SK-N-SH (cell line): ENCODE data around the gene THOC6. TPM values are rescaled to one million over a fixed set of nuclear protein-coding genes. Genes with fewer than 3 reads are reported as not detected.

Experiments used
- CTCF ChIA-PET: fragments of 300-600, 350-600 bp; formaldehyde crosslinking; extraction: SDS; loops from one replicate; lab custom pipeline; 2021; lab: Yijun Ruan, JAX
- POLR2A ChIA-PET: fragments of 350-600 bp; sonication (Branson Sonifier 250); formaldehyde crosslinking; extraction: SDS; loops from one replicate; lab custom pipeline; 2020; ENCODE audit warnings: antibody characterized with exemption, inconsistent platforms; lab: Yijun Ruan, JAX
- DNase-seq: peaks from one replicate; pipeline ENCODE4 v3.0.0; 2012
- H2AFZ ChIP-seq: fragments of 200-600 bp; sonication (generic); 2 replicates; pipeline ENCODE4 v1.8.1; 2016; ENCODE audit warnings: antibody characterized with exemption, mild to moderate bottlenecking, low read depth
- H3F3A ChIP-seq: fragments of 200-600 bp; sonication (generic); replicated peaks from 2 replicates; pipeline ENCODE3; 2016; ENCODE audit warnings: antibody characterized with exemption, mild to moderate bottlenecking; ENCODE audit not compliant: insufficient read depth
- H3K27ac ChIP-seq, 2 experiments: fragments of 200-500 bp in 1 of 2; fragments of 200-600 bp in 1 of 2; sonication (Bioruptor generic) in 1 of 2; sonication (generic), shearing (Covaris generic) in 1 of 2; 2 replicates each; pipeline versions ENCODE4 v1.5.1 to v1.6.1; 2014 to 2016; ENCODE audit warnings: low read depth in 2 of 2, inconsistent platforms in 1 of 2, low read length in 1 of 2, mild to moderate bottlenecking in 1 of 2, mixed read lengths in 1 of 2
- H3K27me3 ChIP-seq: fragments of 200-600 bp; sonication (generic), shearing (Covaris generic); 2 replicates; pipeline ENCODE4 v1.6.1; 2016; ENCODE audit warnings: mixed run types; ENCODE audit not compliant: insufficient read depth
- H3K36me3 ChIP-seq, 2 experiments: fragments of 200-500 bp in 1 of 2; fragments of 200-600 bp in 1 of 2; sonication (Bioruptor generic) in 1 of 2; sonication (generic) in 1 of 2; replicated peaks in 1 of 2; 2 replicates each; pipeline versions ENCODE3 to v1.5.1; 2014 to 2016; ENCODE audit warnings: low read length in 1 of 2, mild to moderate bottlenecking in 1 of 2; ENCODE audit not compliant: insufficient read depth in 2 of 2, control insufficient read depth in 1 of 2
- H3K4me1 ChIP-seq, 2 experiments: fragments of 200-500 bp in 1 of 2; fragments of 200-600 bp in 1 of 2; sonication (Bioruptor generic) in 1 of 2; sonication (generic), shearing (Covaris generic) in 1 of 2; 2 replicates each; pipeline versions ENCODE4 v1.5.1 to v1.6.1; 2014 to 2016; ENCODE audit warnings: low read depth in 1 of 2, low read length in 1 of 2, mixed run types in 1 of 2; ENCODE audit not compliant: insufficient read depth in 2 of 2, control insufficient read depth in 1 of 2
- H3K4me2 ChIP-seq: fragments of 200-600 bp; sonication (generic), shearing (Covaris generic); 2 replicates; pipeline ENCODE4 v1.6.1; 2017; ENCODE audit warnings: mixed run types
- H3K4me3 ChIP-seq, 2 experiments: fragments of 200-500 bp in 1 of 2; fragments of 200-600 bp in 1 of 2; sonication (Bioruptor generic) in 1 of 2; sonication (generic), shearing (Covaris generic) in 1 of 2; 2 replicates each; pipeline versions ENCODE4 v1.5.1 to v1.8.1; 2014 to 2016; ENCODE audit warnings: low read depth in 2 of 2, inconsistent platforms in 1 of 2, low read length in 1 of 2, mild to moderate bottlenecking in 1 of 2, mixed read lengths in 1 of 2, moderate library complexity in 1 of 2
- H3K79me2 ChIP-seq: fragments of 200-600 bp; sonication (generic); 2 replicates; pipeline ENCODE4 v1.8.1; 2017; ENCODE audit warnings: mild to moderate bottlenecking; ENCODE audit not compliant: insufficient read depth
- H3K9ac ChIP-seq: fragments of 200-600 bp; sonication (generic); 2 replicates; pipeline ENCODE4 v1.6.1; 2017; ENCODE audit warnings: mixed run types
- H3K9me2 ChIP-seq: fragments of 200-600 bp; sonication (generic); 2 replicates; pipeline ENCODE4 v1.6.1; 2017; ENCODE audit warnings: mixed run types
- H3K9me3 ChIP-seq: fragments of 200-600 bp; sonication (generic); 2 replicates; pipeline ENCODE4 v1.6.1; 2017; ENCODE audit warnings: mixed run types, mild to moderate bottlenecking, moderate library complexity
- H4K20me1 ChIP-seq: fragments of 200-600 bp; sonication (generic); 2 replicates; pipeline ENCODE4 v1.6.1; 2017; ENCODE audit warnings: mild to moderate bottlenecking, mixed run types; ENCODE audit not compliant: insufficient read depth
- ELF1 ChIP-seq: IDR thresholded peaks from 2 replicates; pipeline ENCODE4 v1.4.0; 2012
- EP300 ChIP-seq, 2 experiments: IDR thresholded peaks; 2 replicates each; pipeline versions ENCODE4 v1.4.0 to v1.6.1; 2012; ENCODE audit warnings: borderline replicate concordance in 1 of 2, low read depth in 1 of 2, low read length in 1 of 2
- FOXJ3 ChIP-seq: sonication (generic); formaldehyde crosslinking; IDR thresholded peaks from 2 replicates; pipeline ENCODE4 v1.5.1; 2020; ENCODE audit warnings: mild to moderate bottlenecking, missing genetic modification reagents
- FOXM1 ChIP-seq: IDR thresholded peaks from 2 replicates; pipeline ENCODE4 v1.4.0; 2012; ENCODE audit warnings: low read depth, mild to moderate bottlenecking
- NFIC ChIP-seq: IDR thresholded peaks from 2 replicates; pipeline ENCODE4 v1.4.0; 2012; ENCODE audit warnings: borderline replicate concordance
- NRF1 ChIP-seq: IDR thresholded peaks from 2 replicates; pipeline ENCODE4 v1.6.1; 2012; ENCODE audit warnings: low read depth, mild to moderate bottlenecking, low read length
- POLR2AphosphoS5 ChIP-seq: IDR thresholded peaks from 2 replicates; pipeline ENCODE4 v1.6.1; 2012; ENCODE audit warnings: low read depth, low read length
- RAD21 ChIP-seq: IDR thresholded peaks from 2 replicates; pipeline ENCODE4 v1.6.1; 2012; ENCODE audit warnings: mild to moderate bottlenecking, low read length
- RCOR1 ChIP-seq: fragments of 150-350 bp; IDR thresholded peaks from 2 replicates; pipeline ENCODE4 v1.6.1; 2017; ENCODE audit warnings: antibody characterized with exemption, low read length
- RFX5 ChIP-seq: IDR thresholded peaks from 2 replicates; pipeline ENCODE4 v1.6.1; 2012; ENCODE audit warnings: mild to moderate bottlenecking, improper control_type of control experiment, low read length
- SMC3 ChIP-seq: IDR thresholded peaks from 2 replicates; pipeline ENCODE4 v1.6.1; 2012; ENCODE audit warnings: low read depth, low read length, improper control_type of control experiment
- TAF1 ChIP-seq: IDR thresholded peaks from 2 replicates; pipeline ENCODE4 v1.6.1; 2012; ENCODE audit warnings: low read depth, mild to moderate bottlenecking, low read length, moderate library complexity, borderline replicate concordance
- TEAD4 ChIP-seq: IDR thresholded peaks from 2 replicates; pipeline ENCODE4 v1.4.0; 2012; ENCODE audit warnings: mild to moderate bottlenecking, borderline replicate concordance; ENCODE audit not compliant: insufficient read depth
- WGBS: methylation state at CpG from one replicate; pipeline ENCODE4 v1.1.6; 2017; ENCODE audit warnings: low lambda C conversion rate; 5-methylcytosine and 5-hydroxymethylcytosine counted together
- polyA plus RNA-seq, 3 experiments: library from polyadenylated mRNA; depleted of rRNA; stranded (reverse); fragments of >200 nt; gene quantifications; 2 replicates each; pipeline ENCODE4 v1.2.3, GENCODE V29; 2012
- TF ChIP-seq, protein P1 (sequence below): IDR thresholded peaks from 2 replicates; pipeline ENCODE4; 2012
- TF ChIP-seq, protein P2 (sequence below): IDR thresholded peaks from 2 replicates; pipeline ENCODE4 v1.4.0; 2012; ENCODE audit warnings: low read depth, borderline replicate concordance
- TF ChIP-seq, protein P3 (sequence below): IDR thresholded peaks from 2 replicates; pipeline ENCODE4 v1.4.0; 2012; ENCODE audit warnings: low read depth, borderline replicate concordance
- TF ChIP-seq, protein P4 (sequence below): IDR thresholded peaks from 2 replicates; pipeline ENCODE4 v1.4.0; 2012; ENCODE audit warnings: low read depth

Gene THOC6
- polyA plus RNA-seq, 1 of the 3 experiments (the other 2 are of a cell fraction) = 37.7 TPM

DNA sequence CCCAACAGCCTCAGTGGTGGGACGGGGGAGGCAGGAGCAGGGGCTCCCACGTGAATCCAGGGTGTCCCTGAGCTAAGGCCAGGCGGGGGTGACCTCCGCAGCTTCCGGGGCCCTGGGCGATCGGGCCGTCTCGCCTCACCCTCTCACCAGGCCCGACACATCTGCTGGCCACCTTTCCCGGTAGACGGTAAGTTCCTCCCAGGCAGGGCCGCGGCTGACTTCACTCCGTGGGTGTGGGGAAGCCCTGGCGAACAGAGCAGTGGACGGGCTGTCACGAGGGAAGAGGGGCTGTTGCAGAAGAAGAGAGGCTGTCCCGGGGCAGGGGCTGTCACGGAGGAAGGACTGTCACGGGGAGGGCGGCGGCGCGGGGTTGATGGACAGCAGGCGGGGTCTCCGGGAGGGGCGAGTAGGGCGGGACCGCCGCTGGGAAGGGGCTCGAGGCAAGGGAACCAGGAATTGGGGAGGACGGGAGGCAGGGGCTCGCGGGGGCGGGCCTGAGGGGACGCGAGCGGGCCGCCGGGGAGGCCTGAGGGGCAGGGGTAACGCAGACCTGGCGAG is 44.1 kb upstream of the THOC6 start:
- TF ChIP-seq, protein P1, sequence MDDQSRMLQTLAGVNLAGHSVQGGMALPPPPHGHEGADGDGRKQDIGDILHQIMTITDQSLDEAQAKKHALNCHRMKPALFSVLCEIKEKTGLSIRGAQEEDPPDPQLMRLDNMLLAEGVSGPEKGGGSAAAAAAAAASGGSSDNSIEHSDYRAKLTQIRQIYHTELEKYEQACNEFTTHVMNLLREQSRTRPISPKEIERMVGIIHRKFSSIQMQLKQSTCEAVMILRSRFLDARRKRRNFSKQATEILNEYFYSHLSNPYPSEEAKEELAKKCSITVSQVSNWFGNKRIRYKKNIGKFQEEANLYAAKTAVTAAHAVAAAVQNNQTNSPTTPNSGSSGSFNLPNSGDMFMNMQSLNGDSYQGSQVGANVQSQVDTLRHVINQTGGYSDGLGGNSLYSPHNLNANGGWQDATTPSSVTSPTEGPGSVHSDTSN = peak; percentile 36; the same call in 1 of the 2 replicates
- TF ChIP-seq POLR2AphosphoS5 (no peak), EP300 (IDR thresholded peaks at IDR 0.05; ENCODE audit: borderline replicate concordance in 1 of 2, low read depth in 1 of 2, low read length in 1 of 2) (no peak)
- H3K27ac ChIP-seq = no peak overlapping the region; a peak in 1 of 4 replicates
- H2AFZ ChIP-seq = peak overlapping the region; percentile 65; the same call in 1 of the 2 replicates
- H3K4me2 ChIP-seq = peak overlapping the region; percentile 98
- H3F3A ChIP-seq = peaks cover 10% of the 10 kb centered on the region
- DNase-seq = peak; percentile 67
- peak overlapping the region; percentile 93; the same call in 1 of the 2 replicates for H3K9ac ChIP-seq
- ChIA-PET CTCF (interaction anchor here (1.2 kb wide), 1 partner anchor 18 kb away, joined by 4 read pairs; no protein-coding TSS in a partner anchor), POLR2A (interaction anchor here (0.6 to 2.2 kb wide), 3 partner anchors 10 to 70 kb away, joined by 3 to 12 read pairs (median 4); partner anchors contain the start of gene PAQR4)
- no peaks in the 10 kb centered on the region for H3K9me3 ChIP-seq
- peak overlapping the region; percentile 69 for H3K4me3 ChIP-seq
- 3% methylated on average over 22 of the region's 43 CpGs for WGBS
- no peaks in the 10 kb centered on the region for H3K36me3 ChIP-seq
- H3K4me1 ChIP-seq = peaks cover 4 to 10% of the 10 kb centered on the region in 2 experiments; a peak in 2 of 4 replicates
- H3K9me2 ChIP-seq = no peaks in the 10 kb centered on the region
- H3K27me3 ChIP-seq = no peaks in the 10 kb centered on the region
- peaks cover 16% of the 10 kb centered on the region; the same call in 1 of the 2 replicates for H3K79me2 ChIP-seq
- no peaks in the 10 kb centered on the region for H4K20me1 ChIP-seq

DNA sequence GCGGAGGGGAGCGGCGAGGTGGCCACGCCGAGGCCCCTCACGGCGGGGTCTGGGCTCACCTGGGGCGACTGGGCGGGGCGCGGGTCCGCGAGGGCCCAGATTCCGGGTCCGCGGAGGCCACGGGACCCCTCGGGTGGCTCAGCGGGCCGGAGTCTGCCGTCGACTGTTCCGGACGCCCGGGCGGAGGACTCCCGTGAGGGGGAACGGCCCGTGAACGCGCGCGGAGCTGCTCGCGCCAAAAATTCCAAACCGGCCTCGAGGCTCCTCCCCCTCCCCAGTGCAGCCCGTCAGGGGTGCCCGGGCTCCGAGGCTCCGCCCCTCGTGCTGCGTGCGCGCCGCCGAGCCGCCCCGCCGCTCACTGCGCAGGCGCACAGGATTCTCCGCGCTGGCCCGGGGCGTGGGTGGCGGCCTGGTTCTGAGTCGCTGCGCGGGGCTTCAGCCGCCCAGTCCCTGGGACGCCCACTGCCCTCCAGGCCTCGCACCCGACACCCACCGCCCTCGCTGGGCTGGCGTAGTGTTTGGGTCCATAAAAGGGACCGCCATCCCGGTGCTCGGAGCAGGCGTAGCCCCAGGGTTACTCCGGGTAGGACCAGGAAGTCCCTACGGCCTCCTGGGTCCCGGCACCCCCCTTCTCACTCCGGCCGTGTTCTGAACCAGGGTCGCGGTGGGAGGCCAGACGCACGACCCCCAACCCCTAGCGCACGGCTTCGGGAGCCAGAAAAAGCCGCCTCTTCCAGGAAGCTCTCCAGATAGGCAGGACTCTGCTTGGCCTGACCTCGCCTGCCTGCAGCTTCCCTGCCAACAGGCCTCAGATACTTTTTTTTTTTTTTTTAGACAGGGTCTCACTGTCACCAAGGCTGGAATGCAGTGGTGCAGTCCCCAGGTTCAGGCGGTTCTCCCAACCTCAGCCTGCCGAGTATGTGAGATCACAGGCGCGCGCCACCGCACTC is 43.3 kb upstream of the THOC6 start, which contains the start of gene PKMYT1:
TSS of gene PKMYT1 (minus strand) at position 220 of the 950 bp plus-strand sequence. CDS start 789 bp downstream, outside the sequence.
- Histone ChIP-seq H2AFZ (peak within 1 kb of the TSS; percentile 72; the same call in 1 of the 2 replicates), H3F3A (peaks cover 10% of the 10 kb centered on the region), H3K4me3 (peak within 1 kb of the TSS; percentile 69), H3K9ac (peak within 1 kb of the TSS; percentile 93), H3K36me3 (no peaks in the 10 kb centered on the region), H3K27ac (peak within 1 kb of the TSS; percentile 57 to 87), H3K9me2 (no peaks in the 10 kb centered on the region), H4K20me1 (no peaks in the 10 kb centered on the region), H3K27me3 (no peaks in the 10 kb centered on the region), H3K79me2 (peaks cover 16% of the 10 kb centered on the region; the same call in 1 of the 2 replicates), H3K4me1 (peaks cover 4 to 10% of the 10 kb centered on the region in 2 experiments; a peak in 2 of 4 replicates), H3K9me3 (no peaks in the 10 kb centered on the region), H3K4me2 (peak within 1 kb of the TSS; percentile 98)
- CTCF ChIA-PET = interaction anchor here (0.6 to 3.1 kb wide), 7 partner anchors 18 to 149 kb away, joined by 3 to 25 read pairs (median 3); partner anchors contain the start of gene KREMEN2
- POLR2A ChIA-PET = interaction anchor here (0.8 to 2.2 kb wide), 3 partner anchors 11 to 20 kb away, joined by 3 to 12 read pairs (median 4); partner anchors contain the start of gene PAQR4
- 94% methylated on average over 7 of the region's 91 CpGs for WGBS
- peak; percentile 100 for DNase-seq
- TF ChIP-seq ELF1 = peak; percentile 77
- TF ChIP-seq FOXJ3 (CRISPR knock-in tag) = no peak
- TF ChIP-seq, protein P2, sequence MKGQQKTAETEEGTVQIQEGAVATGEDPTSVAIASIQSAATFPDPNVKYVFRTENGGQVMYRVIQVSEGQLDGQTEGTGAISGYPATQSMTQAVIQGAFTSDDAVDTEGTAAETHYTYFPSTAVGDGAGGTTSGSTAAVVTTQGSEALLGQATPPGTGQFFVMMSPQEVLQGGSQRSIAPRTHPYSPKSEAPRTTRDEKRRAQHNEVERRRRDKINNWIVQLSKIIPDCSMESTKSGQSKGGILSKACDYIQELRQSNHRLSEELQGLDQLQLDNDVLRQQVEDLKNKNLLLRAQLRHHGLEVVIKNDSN = no peak
- TF ChIP-seq SMC3 = no peak
- no peak for TF ChIP-seq RAD21
- no peak for TF ChIP-seq RFX5
- TF ChIP-seq NFIC = no peak
- TF ChIP-seq, protein P3, sequence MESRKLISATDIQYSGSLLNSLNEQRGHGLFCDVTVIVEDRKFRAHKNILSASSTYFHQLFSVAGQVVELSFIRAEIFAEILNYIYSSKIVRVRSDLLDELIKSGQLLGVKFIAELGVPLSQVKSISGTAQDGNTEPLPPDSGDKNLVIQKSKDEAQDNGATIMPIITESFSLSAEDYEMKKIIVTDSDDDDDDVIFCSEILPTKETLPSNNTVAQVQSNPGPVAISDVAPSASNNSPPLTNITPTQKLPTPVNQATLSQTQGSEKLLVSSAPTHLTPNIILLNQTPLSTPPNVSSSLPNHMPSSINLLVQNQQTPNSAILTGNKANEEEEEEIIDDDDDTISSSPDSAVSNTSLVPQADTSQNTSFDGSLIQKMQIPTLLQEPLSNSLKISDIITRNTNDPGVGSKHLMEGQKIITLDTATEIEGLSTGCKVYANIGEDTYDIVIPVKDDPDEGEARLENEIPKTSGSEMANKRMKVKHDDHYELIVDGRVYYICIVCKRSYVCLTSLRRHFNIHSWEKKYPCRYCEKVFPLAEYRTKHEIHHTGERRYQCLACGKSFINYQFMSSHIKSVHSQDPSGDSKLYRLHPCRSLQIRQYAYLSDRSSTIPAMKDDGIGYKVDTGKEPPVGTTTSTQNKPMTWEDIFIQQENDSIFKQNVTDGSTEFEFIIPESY = no peak
- TF ChIP-seq TAF1 = peak; percentile 41; the same call in 1 of the 2 replicates
- no peak for TF ChIP-seq EP300 (IDR thresholded peaks at IDR 0.05; ENCODE audit: borderline replicate concordance in 1 of 2, low read depth in 1 of 2, low read length in 1 of 2)
- TF ChIP-seq, protein P4, sequence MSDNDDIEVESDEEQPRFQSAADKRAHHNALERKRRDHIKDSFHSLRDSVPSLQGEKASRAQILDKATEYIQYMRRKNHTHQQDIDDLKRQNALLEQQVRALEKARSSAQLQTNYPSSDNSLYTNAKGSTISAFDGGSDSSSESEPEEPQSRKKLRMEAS = peak; percentile 21; the same call in 1 of the 2 replicates
- peak; percentile 92 for TF ChIP-seq NRF1
- no peak for TF ChIP-seq FOXM1
- peak; percentile 92 for TF ChIP-seq POLR2AphosphoS5
- TF ChIP-seq RCOR1 = no peak
- no peak for TF ChIP-seq TEAD4
- TF ChIP-seq, protein P1 = no peak
